RCC 7860 (cell line): ENCODE measurements around the gene RELL2.

Experiments used
- DNase-seq: peaks from one replicate; pipeline ENCODE4 v3.0.0-alpha.2; 2015; ENCODE audit warnings: low spot score
- FAIRE-seq: peaks from 2 replicates; lab custom pipeline; 2012; peaks lifted over from hg19 to GRCh38; lab: Jason Lieb, UNC

RELL2 gene

DNA sequence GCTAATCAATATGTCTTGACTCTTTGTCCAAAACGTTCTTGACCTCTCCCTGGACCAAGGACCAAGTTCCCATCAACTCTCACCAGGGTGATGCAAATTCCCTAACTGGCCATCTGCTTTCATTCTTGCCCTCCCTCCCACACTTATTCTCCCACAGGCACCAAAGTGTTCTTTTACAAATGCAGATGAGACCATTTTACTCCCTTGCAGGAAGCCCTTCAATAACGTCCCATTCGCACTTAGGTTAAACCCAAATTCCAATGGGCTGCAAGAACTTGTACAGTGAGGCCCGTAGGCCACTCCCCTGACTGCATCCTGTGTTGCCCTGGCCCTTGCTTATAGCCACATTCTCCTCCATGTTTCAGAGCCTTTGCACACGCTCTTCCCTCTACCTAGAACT lies 38.0 kb downstream of the RELL2 start:
- DNase-seq (no peak), FAIRE-seq (no peak)

DNA sequence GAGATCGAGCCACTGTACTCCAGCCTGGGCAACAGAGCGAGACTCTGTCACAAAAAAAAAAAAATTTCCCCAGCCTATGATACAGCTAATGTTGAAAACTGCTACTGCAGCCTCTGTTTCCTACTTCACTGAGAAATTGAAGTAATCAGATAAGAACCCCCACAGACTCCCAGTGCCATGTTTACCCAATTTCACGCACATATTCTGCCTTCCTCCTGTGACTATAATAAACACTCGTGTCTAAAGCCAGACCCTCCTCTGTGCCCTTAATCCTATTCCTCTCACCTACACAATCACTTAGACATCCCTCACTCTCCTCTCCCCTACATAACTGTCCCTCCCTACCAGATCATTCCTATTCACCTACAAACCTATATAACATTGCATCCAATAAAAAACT lies 38.9 kb downstream of the RELL2 start:
- DNase-seq (no peak), FAIRE-seq (no peak)

DNA sequence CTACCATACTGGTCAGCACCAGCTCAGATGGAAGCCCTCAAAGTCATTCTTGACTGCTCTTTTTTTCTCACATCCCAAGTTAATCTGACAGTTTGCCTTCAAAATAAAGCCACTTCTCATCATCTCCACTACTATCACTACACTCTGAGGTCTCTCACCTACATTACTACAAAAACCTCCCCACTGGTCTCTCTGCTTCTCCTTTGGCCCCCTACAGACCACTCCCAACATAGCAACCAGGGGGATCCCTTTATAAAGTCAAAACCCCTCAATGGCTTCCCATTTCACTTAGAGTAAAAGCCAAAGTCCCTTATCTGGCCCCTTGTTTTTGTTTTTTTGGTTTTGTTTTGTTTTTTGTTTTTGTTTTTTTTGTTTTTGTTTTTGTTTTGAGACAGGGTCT lies 40.6 kb downstream of the RELL2 start:
- FAIRE-seq: no peak
- DNase-seq: no peak

DNA sequence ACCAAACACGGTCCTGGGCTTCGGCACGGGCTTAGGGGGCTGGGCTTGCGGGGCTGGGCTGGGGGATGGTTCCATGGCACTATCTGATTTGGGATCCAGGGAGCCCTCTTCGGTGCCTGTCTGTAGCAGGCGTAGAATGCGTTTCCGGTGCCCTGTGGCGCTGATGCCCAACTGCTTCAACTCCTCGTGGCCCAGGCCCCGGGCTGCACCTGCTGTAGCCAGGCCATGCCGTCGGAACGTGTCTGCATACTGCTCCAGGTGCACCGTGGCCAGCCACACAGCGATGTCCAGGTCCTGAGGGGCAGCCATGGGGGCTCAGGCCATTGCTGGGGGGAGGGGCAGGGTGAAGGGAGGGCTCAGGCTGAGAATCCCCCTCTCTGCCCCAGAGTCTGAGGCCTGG lies 43.4 kb downstream of the RELL2 start:
- no peak for DNase-seq
- no peak for FAIRE-seq

DNA sequence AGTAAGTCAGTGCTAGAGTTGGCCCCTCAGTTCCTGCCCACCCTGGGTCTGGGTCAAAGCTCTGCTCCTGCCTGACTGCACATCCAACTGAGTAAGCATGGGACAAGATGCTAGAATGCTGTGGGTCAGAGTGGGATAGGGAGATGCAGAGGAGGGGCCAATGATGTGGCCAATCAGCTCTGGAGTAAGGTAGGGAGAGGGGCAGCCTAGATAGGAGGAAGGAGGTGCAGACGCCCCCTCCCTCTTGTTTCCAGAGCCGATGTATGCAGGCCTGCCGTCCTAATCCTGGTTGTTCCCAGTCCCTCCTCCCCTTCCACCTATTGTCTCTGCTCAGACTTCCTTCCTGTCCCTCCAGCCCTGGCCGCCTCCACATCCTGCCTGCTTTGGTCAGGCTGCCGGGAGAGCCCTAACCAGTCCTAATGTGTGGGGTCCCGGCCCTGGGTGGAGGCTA lies 44.0 kb downstream of the RELL2 start:
- DNase-seq (no peak), FAIRE-seq (no peak)

DNA sequence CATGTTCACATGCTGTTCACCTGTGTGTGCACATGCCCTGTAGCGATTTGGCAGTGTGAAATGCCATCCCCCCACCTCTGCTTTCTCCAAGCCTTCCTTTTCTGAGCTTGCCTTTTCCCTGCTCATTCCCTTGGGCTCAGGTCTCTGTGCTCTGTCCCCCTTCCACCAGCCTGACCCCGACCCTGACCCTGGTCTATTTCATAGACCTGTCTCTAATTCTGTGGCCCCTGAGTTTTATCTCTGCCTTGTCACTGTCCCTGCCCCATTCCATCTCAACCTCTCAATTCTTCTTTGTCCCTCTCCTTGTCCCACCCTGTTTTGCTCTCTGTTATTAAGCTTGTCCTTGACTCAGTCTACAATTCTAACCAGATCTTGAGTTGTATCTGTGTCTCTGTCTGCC lies 44.5 kb downstream of the RELL2 start:
- FAIRE-seq: no peak

DNA sequence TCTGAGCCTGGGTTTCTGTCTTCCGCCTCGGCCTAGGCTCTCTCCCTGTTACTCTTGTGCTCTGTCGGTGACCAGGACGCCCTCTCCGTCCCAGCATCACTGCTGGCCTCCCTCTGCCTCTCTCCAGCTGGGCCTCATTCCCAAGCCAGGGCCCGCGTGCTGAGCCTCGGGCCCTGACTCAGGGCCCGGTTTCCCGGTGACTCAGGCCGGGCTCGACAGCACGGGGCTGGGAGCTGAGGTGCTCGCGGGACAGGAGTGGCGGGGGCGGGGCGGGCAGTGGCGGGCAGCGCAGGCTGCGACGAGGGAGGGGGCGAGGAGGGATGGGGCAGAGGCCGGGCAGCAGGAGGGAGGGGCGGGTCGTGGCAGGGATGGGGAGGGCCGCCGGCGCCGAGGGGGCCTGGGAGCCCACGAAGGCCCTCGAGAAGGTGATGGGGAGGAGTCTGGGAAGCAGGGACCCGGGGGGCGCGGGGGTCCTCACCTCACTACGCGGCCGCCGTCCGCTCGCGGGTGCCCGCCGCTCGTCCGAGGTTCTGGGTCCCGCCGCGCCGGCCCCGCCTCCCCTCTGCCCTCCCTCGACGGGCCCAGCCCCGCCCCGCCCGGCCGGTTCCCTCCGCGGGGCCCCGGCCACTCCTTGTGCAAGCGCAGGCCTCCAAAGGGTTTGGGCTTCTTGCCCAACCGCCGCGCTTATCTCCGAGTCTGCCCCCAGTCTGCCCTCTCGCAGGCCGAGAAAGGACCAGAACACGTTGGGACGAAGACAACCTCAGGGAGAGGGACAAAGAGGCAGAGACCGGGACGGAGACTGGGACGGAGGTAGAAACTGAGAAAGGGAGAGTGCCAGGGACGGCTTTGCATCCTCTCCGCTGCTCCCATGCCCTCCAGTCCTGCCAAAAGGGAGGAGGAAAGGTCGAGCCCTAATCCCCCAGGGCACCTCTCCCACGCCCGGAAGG lies 45.2 kb downstream of the RELL2 start, which contains the start of gene ARAP3:
Gene ARAP3, minus strand, starts transcription at position 536 of the 947 bp plus-strand sequence. CDS start 1,744 bp downstream, outside the sequence.
- FAIRE-seq (no peak), DNase-seq (peak; percentile 70)

More for the DNA sequence above, 44.5 kb downstream of the RELL2 start:
- DNase-seq: no peak

DNA sequence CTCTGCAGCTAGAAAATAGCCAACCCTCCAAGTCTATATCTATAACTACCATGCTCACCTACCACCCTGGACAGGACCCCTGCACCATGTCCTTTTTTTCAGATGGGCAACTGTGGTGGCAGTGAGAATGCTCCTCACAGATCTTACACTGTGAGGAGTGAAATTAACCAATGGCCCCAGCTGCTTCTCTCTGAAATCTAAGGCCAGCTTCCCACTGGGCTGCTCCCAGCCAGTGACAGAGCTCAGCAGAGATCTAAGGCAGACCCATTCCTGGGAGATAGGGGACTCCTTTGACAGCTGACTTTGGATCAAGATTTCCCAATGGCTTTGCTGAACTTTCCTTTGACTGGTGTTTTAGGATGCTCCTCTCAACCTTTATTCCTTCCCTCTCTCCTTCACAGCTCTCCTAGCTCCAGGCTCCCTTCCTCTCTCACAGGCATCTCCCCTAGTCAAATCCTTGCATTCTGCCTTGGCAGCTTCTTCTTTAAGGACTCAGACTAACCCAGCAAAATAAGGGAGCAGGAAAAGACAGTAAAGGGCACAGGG lies 46.9 kb downstream of the RELL2 start:
- FAIRE-seq (no peak), DNase-seq (no peak)

DNA sequence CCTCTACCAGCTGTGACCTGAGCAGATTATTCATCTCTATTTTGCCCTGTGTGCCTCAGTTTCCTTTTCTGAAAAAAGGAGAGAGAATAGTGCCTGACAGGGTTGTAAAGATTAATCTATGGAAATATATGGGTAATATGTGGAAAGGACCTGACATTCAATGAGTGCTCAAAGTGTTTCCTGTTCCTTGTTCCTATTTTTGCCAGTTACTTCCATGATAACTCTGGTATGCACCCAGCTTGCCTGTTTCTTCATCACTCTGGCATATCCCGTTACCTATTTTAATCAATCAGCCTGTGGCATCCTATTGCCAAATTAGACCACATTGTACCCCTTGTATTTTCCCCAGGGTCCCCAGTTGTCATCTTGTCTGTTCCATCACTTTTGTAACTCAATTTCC lies 48.8 kb downstream of the RELL2 start:
- no peak for DNase-seq
- no peak for FAIRE-seq

DNA sequence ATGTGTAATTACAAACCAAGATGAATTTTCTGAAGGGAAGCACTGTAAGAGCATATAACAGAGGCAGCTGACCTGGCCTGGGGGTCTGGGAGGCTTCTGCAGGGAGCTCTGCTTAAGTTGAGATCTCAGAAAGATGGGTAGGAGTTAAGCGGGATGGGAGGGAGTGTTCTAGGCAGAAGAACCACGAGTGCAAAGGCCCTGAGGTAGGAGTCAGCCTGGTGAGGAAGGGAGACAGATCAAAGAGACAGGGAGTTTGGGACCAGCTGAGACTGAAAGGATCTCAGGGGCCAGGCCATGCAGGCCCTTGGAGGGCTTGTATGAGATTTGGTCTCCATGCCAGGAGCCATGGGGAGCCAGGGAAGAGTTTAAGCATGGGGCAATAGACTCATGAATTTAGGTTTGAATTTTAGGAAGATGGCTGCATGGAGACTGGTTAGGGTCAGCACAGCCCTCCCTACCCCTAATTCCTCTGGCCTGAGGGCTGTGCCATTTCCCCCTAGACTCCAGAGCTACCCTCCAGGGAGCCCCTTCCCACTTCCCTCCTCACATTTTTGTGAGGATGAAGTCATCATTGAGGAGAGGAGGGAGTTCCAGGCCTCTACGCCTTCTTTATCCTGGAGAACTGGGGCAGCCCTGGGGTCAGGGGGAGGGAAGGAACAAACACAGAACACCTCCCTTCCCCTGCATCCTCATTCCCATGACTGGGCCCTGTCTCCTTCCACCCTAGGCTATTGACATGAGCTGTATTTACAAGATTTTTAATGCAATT lies 50.0 kb downstream of the RELL2 start:
- FAIRE-seq (no peak), DNase-seq (no peak)
